Skeletal muscle tissue (tissue), 4 donors: ENCODE data around the gene LMNA. TPM values are rescaled to one million over a fixed set of nuclear protein-coding genes. Genes with fewer than 3 reads are reported as not detected.

Experiments
- H3K27ac ChIP-seq: one replicate; pipeline ENCODE4 v1.7.0; 2013; ENCODE audit warnings: mild to moderate bottlenecking, low read depth, low read length, inconsistent platforms
- H3K27me3 ChIP-seq, 3 donors: one replicate each; pipeline ENCODE4 v1.7.0; 2013; ENCODE audit warnings: low read length in 3 of 3; ENCODE audit not compliant: control insufficient read depth in 3 of 3, insufficient read depth in 3 of 3
- H3K36me3 ChIP-seq, 3 donors: one replicate each; pipeline ENCODE4 v1.7.0; 2013; ENCODE audit warnings: low read length in 3 of 3; ENCODE audit not compliant: control insufficient read depth in 3 of 3, insufficient read depth in 3 of 3
- H3K4me1 ChIP-seq, 3 donors: one replicate each; pipeline ENCODE4 v1.7.0; 2013; ENCODE audit warnings: low read length in 3 of 3, mild to moderate bottlenecking in 3 of 3; ENCODE audit not compliant: control insufficient read depth in 3 of 3, insufficient read depth in 3 of 3
- H3K4me3 ChIP-seq, 3 donors: one replicate each; pipeline ENCODE4 v1.7.0; 2013; ENCODE audit warnings: low read length in 3 of 3
- H3K9ac ChIP-seq, 3 donors: one replicate each; pipeline ENCODE4 v1.7.0; 2013; ENCODE audit warnings: low read length in 3 of 3, mild to moderate bottlenecking in 3 of 3, moderate library complexity in 2 of 3, low read depth in 1 of 3
- H3K9me3 ChIP-seq, 3 donors: one replicate each; pipeline ENCODE4 v1.7.0; 2013; ENCODE audit warnings: low read length in 3 of 3; ENCODE audit not compliant: control insufficient read depth in 3 of 3
- total RNA-seq: library from RNA; depleted of rRNA; stranded (reverse); fragments of >200 nt; gene quantifications from one replicate; pipeline ENCODE4 v1.2.3, GENCODE V29; 2014
- donor health status: Osteomylitis.

The LMNA gene
- total RNA-seq, 1 donor from 2014 or later, result 399 TPM

DNA sequence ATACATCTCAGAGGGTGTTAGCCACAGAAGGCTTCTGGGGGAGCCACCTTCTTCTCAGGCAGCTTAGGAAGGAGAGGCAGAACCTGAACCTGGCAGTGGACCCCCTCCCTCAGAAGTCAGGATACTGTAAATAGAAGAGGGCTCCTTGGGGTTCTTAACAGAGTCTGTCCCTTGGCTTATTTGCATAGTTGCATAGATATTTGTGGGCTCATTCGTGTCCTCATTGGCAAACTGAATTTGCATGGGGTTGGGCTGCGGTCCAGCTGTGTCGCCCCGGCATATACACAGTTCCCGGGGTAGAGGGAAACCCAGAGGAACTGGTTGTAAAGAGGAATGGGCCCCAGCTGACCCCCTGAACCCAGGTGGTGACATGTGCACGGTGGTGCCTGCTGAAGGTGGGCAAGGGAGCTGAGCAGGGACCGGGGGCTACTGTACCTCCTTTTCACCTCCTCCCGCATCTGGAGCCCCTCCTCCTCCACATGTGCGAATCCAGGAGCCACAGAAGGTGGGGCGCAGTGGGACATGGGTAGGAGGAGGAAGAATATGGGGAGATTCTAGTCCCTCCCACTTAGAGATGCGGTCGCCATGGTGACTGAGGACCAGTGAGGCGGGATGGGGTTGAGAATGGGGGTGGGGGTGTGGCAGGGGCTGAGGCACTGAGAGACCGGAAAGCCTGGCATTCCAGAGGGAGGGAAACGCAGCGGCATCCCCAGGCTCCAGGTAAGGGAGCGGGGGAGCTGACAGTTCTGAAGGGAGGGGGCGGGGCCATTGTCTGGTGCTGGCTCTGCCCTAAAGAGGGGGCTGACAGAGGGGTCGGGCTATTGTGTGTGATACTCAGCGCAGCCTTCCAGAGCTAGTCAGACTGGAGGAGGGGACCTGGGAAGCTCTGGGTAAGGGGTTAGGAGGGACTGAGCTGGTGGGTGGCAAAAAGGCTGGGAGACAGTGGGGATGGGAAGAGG lies 35.1 kb downstream of the LMNA start:
- H3K36me3 ChIP-seq, result no peaks in the 10 kb centered on the region
- no peak overlapping the region for H3K4me3 ChIP-seq
- H3K9ac ChIP-seq, result no peak overlapping the region
- peaks cover 8 to 28% (median 11%) of the 10 kb centered on the region in 3 donors for H3K4me1 ChIP-seq
- H3K27ac ChIP-seq, result no peak overlapping the region
- H3K27me3 ChIP-seq, result peaks cover 10 to 35% (median 17%) of the 10 kb centered on the region in 3 donors
- H3K9me3 ChIP-seq, result no peaks in the 10 kb centered on the region

- no peak overlapping the region for H3K4me3 ChIP-seq
- H3K4me1 ChIP-seq, result peaks cover 8 to 28% (median 11%) of the 10 kb centered on the region in 3 donors
- no peaks in the 10 kb centered on the region for H3K36me3 ChIP-seq
- H3K27ac ChIP-seq, result no peak overlapping the region
- peaks cover 10 to 35% (median 17%) of the 10 kb centered on the region in 3 donors for H3K27me3 ChIP-seq
- no peaks in the 10 kb centered on the region for H3K9me3 ChIP-seq
- H3K9ac ChIP-seq, result no peak overlapping the region
Measured at GRCh38 chr1:156150333-156151011, 36.0 kb downstream of the LMNA start.

DNA sequence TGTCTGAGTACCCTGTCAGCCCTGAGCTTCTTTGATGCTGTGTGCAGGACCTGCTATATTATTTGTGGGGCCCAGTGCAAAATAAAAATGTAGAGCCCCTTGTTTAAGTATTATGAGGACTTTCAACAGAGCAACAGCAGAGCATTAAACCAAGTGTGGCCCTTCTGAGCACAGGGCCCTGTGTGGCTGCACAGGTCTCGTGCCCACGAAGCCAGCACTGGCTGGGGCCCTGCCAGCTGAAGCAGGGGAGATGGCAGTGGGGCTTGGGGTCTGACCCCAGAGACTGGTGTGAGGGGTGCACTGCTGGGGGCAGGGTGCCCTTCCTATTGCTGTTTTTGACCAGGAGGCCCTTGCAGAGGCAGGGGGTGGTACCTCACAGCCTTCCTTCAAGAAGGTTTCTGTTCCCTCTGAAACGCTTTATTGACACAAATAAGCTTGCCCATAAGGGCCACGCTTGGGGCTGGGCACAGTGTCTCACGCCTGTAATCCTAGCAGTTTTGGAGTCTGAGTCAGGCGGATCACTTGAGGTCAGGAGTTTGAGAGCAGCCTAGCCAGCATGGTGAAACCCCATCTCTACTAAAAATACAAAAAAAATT lies 36.7 kb downstream of the LMNA start:
- Histone ChIP-seq H3K27me3 (peaks cover 10 to 35% (median 17%) of the 10 kb centered on the region in 3 donors), H3K27ac (no peak overlapping the region), H3K9me3 (no peaks in the 10 kb centered on the region), H3K36me3 (no peaks in the 10 kb centered on the region), H3K4me3 (no peak overlapping the region), H3K9ac (peak overlapping the region in 1 of 3 donors; percentile 25), H3K4me1 (peaks cover 6 to 25% (median 8%) of the 10 kb centered on the region in 3 donors)

GRCh38 chr1:156152628-156153027 lies 38.1 kb downstream of the LMNA start:
- Histone ChIP-seq H3K9me3 (no peaks in the 10 kb centered on the region), H3K27ac (no peak overlapping the region), H3K4me3 (no peak overlapping the region), H3K4me1 (peaks cover 0 to 18% (median 0%) of the 10 kb centered on the region in 3 donors), H3K27me3 (peaks cover 10 to 28% (median 17%) of the 10 kb centered on the region in 3 donors), H3K36me3 (no peaks in the 10 kb centered on the region), H3K9ac (no peak overlapping the region)

- Histone ChIP-seq H3K9me3 (no peaks in the 10 kb centered on the region), H3K9ac (no peak within 1 kb of the TSS), H3K4me1 (peaks cover 0 to 15% (median 0%) of the 10 kb centered on the region in 3 donors), H3K36me3 (no peaks in the 10 kb centered on the region), H3K27me3 (peaks cover 10 to 21% (median 16%) of the 10 kb centered on the region in 3 donors), H3K4me3 (no peak within 1 kb of the TSS), H3K27ac (no peak within 1 kb of the TSS)
Measured at GRCh38 chr1:156153362-156153761, 38.9 kb downstream of the LMNA start, which contains the start of gene SEMA4A. Gene SEMA4A (plus strand): TSS chr1:156153585. CDS start chr1:156154579, 994 bp downstream.

DNA sequence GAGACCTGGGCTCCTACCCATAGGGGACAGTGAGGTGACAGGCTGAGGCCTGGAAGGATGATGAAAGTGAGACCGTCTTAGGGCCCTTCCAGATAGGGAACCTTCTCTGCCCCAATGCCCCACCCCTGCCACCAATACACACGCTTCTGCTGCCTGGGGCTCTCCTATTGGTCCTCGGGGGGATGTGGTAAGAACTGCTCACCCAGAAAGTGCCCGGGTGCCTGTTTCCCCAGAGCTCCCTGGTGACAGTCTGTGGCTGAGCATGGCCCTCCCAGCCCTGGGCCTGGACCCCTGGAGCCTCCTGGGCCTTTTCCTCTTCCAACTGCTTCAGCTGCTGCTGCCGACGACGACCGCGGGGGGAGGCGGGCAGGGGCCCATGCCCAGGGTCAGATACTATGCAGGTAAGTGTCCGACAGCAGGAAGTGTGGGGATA lies 39.8 kb downstream of the LMNA start:
- H3K4me3 ChIP-seq, result no peak overlapping the region
- H3K4me1 ChIP-seq, result peaks cover 0 to 13% (median 0%) of the 10 kb centered on the region in 3 donors
- no peak overlapping the region for H3K27ac ChIP-seq

DNA sequence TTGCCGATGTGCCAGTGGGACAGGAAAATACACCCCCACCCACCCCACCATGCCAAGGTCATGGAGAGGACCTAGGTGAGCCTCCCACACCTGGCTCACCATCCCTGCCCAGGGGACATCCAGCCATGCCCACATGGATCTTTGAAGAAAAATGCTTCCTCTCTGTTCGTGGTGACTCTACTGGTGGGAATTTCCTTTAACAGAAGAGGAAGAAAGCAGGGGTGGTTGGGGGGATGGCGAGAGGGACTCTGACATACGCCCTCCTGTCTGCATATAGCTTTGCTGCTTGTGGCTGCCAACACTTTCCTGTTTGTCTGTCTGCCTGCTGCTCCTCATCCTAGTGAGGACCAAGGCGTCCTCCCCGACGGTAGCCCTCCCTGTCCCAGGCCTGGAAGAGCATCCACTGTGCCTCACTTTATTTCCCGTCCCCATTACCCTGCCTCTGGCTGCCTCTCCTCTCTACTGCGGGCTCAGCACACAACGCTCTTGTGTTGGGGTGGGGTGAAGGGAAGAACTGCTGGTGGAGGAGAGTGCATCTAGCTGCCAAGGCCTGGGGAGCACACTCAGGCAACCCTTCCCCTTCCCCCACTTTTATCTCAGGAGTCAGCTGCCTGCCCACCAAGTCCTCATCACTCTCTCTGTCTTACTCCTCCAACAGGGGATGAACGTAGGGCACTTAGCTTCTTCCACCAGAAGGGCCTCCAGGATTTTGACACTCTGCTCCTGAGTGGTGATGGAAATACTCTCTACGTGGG lies 41.4 kb downstream of the LMNA start:
- Histone ChIP-seq H3K4me1 (peaks cover 6 to 19% (median 10%) of the 10 kb centered on the region in 3 donors), H3K27ac (no peak overlapping the region), H3K4me3 (no peak overlapping the region), H3K36me3 (no peaks in the 10 kb centered on the region), H3K27me3 (peaks cover 0 to 3% (median 0%) of the 10 kb centered on the region in 3 donors), H3K9ac (no peak overlapping the region), H3K9me3 (no peaks in the 10 kb centered on the region)

More for the DNA sequence above, 39.8 kb downstream of the LMNA start:
- no peak overlapping the region for H3K9ac ChIP-seq
- no peaks in the 10 kb centered on the region for H3K36me3 ChIP-seq
- H3K9me3 ChIP-seq, result no peaks in the 10 kb centered on the region
- H3K27me3 ChIP-seq, result peaks cover 10 to 15% (median 11%) of the 10 kb centered on the region in 3 donors

GRCh38 chr1:156157506-156157905 lies 43.0 kb downstream of the LMNA start:
- Histone ChIP-seq H3K27me3 (peaks cover 0 to 3% (median 0%) of the 10 kb centered on the region in 3 donors), H3K36me3 (no peaks in the 10 kb centered on the region), H3K9me3 (no peaks in the 10 kb centered on the region), H3K9ac (no peak overlapping the region), H3K4me3 (no peak overlapping the region), H3K4me1 (peaks cover 11 to 26% (median 18%) of the 10 kb centered on the region in 3 donors), H3K27ac (no peak overlapping the region)

- H3K27me3 ChIP-seq, result peaks cover 0 to 3% (median 0%) of the 10 kb centered on the region in 3 donors
- no peak overlapping the region for H3K27ac ChIP-seq
- peaks cover 11 to 27% (median 18%) of the 10 kb centered on the region in 3 donors for H3K4me1 ChIP-seq
- no peak overlapping the region for H3K9ac ChIP-seq
- H3K4me3 ChIP-seq, result no peak overlapping the region
- no peaks in the 10 kb centered on the region for H3K36me3 ChIP-seq
- H3K9me3 ChIP-seq, result no peaks in the 10 kb centered on the region
Measured at GRCh38 chr1:156157966-156158365, 43.5 kb downstream of the LMNA start.
